T-helper 9 cell (primary cell): ENCODE results near the gene TBC1D12.
"Not testable (repeated sequence)": the region's sequence is repeated elsewhere in the genome, so short reads cannot be mapped to it uniquely, and the experiment has no call there.

Experiments
- DNase-seq: peaks from one replicate; pipeline ENCODE4 v3.0.0-alpha.2; 2020

The TBC1D12 gene

GRCh38 chr10:94461503-94461902, 59.2 kb downstream of the TBC1D12 start:
- DNase-seq = no peak

GRCh38 chr10:94462130-94462529, 59.8 kb downstream of the TBC1D12 start:
- no peak for DNase-seq

GRCh38 chr10:94465684-94466083, 63.3 kb downstream of the TBC1D12 start:
- DNase-seq = no peak

- DNase-seq = no peak
Observed at GRCh38 chr10:94481410-94481809, 79.1 kb downstream of the TBC1D12 start.

- DNase-seq = no peak
Observed at GRCh38 chr10:94483970-94484369, 81.6 kb downstream of the TBC1D12 start.

GRCh38 chr10:94485094-94485493, 82.8 kb downstream of the TBC1D12 start:
- DNase-seq = no peak

GRCh38 chr10:94487575-94487974, 85.2 kb downstream of the TBC1D12 start:
- no peak for DNase-seq

- DNase-seq = no peak
Observed at GRCh38 chr10:94489107-94489506, 86.8 kb downstream of the TBC1D12 start.

GRCh38 chr10:94489976-94490788, 87.8 kb downstream of the TBC1D12 start:
- DNase-seq = no peak

- no peak for DNase-seq
Observed at GRCh38 chr10:94490789-94491039, 88.4 kb downstream of the TBC1D12 start.

GRCh38 chr10:94493463-94493862, 91.1 kb downstream of the TBC1D12 start:
- no peak for DNase-seq

- no peak for DNase-seq
Observed at GRCh38 chr10:94496010-94496409, 93.7 kb downstream of the TBC1D12 start.

GRCh38 chr10:94496646-94497045, 94.3 kb downstream of the TBC1D12 start:
- no peak for DNase-seq

- DNase-seq = no peak
Observed at GRCh38 chr10:94500063-94500462, 97.7 kb downstream of the TBC1D12 start.

GRCh38 chr10:94521276-94522250, 119.2 kb downstream of the TBC1D12 start:
- DNase-seq = no peak

GRCh38 chr10:94524146-94524545, 121.8 kb downstream of the TBC1D12 start:
- DNase-seq = no peak

- no peak for DNase-seq
Observed at GRCh38 chr10:94524711-94525110, 122.4 kb downstream of the TBC1D12 start.

GRCh38 chr10:94531550-94531949, 129.2 kb downstream of the TBC1D12 start:
- not testable (repeated sequence) for DNase-seq

GRCh38 chr10:94533027-94533426, 130.7 kb downstream of the TBC1D12 start:
- DNase-seq = no peak

- DNase-seq = not testable (repeated sequence)
Observed at GRCh38 chr10:94542282-94542681, 139.9 kb downstream of the TBC1D12 start.

- peak; percentile 52 for DNase-seq
Observed at GRCh38 chr10:94545391-94546048, 143.2 kb downstream of the TBC1D12 start, which contains the start of gene HELLS. Gene HELLS, plus strand, starts transcription at chr10:94545788. Its CDS starts 134 bp downstream, at chr10:94545922.

GRCh38 chr10:94546049-94546900, 143.9 kb downstream of the TBC1D12 start:
- DNase-seq = no peak

- DNase-seq = no peak
Observed at GRCh38 chr10:94546901-94547185, 144.5 kb downstream of the TBC1D12 start.
